Trophoblast cell (in vitro differentiated cells and primary cell): ENCODE data around the gene ALK.

Experiments
- DNase-seq, 2 donors: peaks; one replicate each; pipeline ENCODE4 v3.0.0-alpha.2; 2016
- H2AFZ ChIP-seq: 2 replicates; pipeline ENCODE4 v1.6.1; 2013; ENCODE audit warnings: low read length, moderate library complexity, mild to moderate bottlenecking; ENCODE audit not compliant: insufficient read depth, poor library complexity
- H2AK5ac ChIP-seq: 2 replicates; pipeline ENCODE4 v1.6.1; 2013; ENCODE audit warnings: mild to moderate bottlenecking, low read length
- H2BK120ac ChIP-seq: 2 replicates; pipeline ENCODE4 v1.6.1; 2013; ENCODE audit warnings: low read length, mild to moderate bottlenecking, moderate library complexity; ENCODE audit not compliant: insufficient read depth, poor library complexity
- H2BK12ac ChIP-seq: 2 replicates; pipeline ENCODE4 v1.6.1; 2013; ENCODE audit warnings: mild to moderate bottlenecking, low read length, moderate library complexity
- H2BK5ac ChIP-seq: 2 replicates; pipeline ENCODE4 v1.6.1; 2013; ENCODE audit warnings: low read length, low read depth, moderate library complexity, mild to moderate bottlenecking; ENCODE audit not compliant: poor library complexity
- H3K14ac ChIP-seq: 2 replicates; pipeline ENCODE4 v1.6.1; 2013; ENCODE audit warnings: mild to moderate bottlenecking, low read length
- H3K18ac ChIP-seq: 2 replicates; pipeline ENCODE4 v1.6.1; 2013; ENCODE audit warnings: mild to moderate bottlenecking, low read length
- H3K23ac ChIP-seq: 2 replicates; pipeline ENCODE4 v1.6.1; 2013; ENCODE audit warnings: low read length
- H3K27ac ChIP-seq: 2 replicates; pipeline ENCODE4 v1.5.1; 2013; ENCODE audit warnings: low read depth, mild to moderate bottlenecking, inconsistent platforms, low read length, moderate library complexity
- H3K27me3 ChIP-seq: 2 replicates; pipeline ENCODE4 v1.6.1; 2013; ENCODE audit warnings: inconsistent platforms, mild to moderate bottlenecking, low read length, moderate library complexity; ENCODE audit not compliant: insufficient read depth
- H3K36me3 ChIP-seq, 2 experiments: 1 replicate in 1 of 2; 2 replicates in 1 of 2; pipeline ENCODE4 v1.6.1; 2013; ENCODE audit warnings: low read length in 2 of 2, mild to moderate bottlenecking in 2 of 2, moderate library complexity in 1 of 2; ENCODE audit not compliant: insufficient read depth in 2 of 2, control insufficient read depth in 1 of 2
- H3K4ac ChIP-seq: 2 replicates; pipeline ENCODE4 v1.6.1; 2013; ENCODE audit warnings: low read depth, mild to moderate bottlenecking, low read length, moderate library complexity
- H3K4me1 ChIP-seq, 2 experiments: 1 replicate in 1 of 2; 2 replicates in 1 of 2; pipeline ENCODE4 v1.6.1; 2013; ENCODE audit warnings: low read length in 2 of 2, mild to moderate bottlenecking in 2 of 2, moderate library complexity in 1 of 2; ENCODE audit not compliant: insufficient read depth in 2 of 2, control insufficient read depth in 1 of 2
- H3K4me2 ChIP-seq: 2 replicates; pipeline ENCODE4 v1.6.1; 2013; ENCODE audit warnings: inconsistent platforms, mild to moderate bottlenecking, low read length, moderate library complexity
- H3K4me3 ChIP-seq: 2 replicates; pipeline ENCODE4 v1.5.1; 2013; ENCODE audit warnings: mild to moderate bottlenecking, low read depth, low read length, inconsistent platforms
- H3K79me1 ChIP-seq: one replicate; pipeline ENCODE4 v1.6.1; 2013; ENCODE audit warnings: low read length
- H3K79me2 ChIP-seq: 2 replicates; pipeline ENCODE4 v1.6.1; 2013; ENCODE audit warnings: low read length, mild to moderate bottlenecking; ENCODE audit not compliant: control insufficient read depth, insufficient read depth, poor library complexity
- H3K9ac ChIP-seq: 2 replicates; pipeline ENCODE4 v1.6.1; 2013; ENCODE audit warnings: mild to moderate bottlenecking, low read length
- H3K9me3 ChIP-seq: 2 replicates; pipeline ENCODE4 v1.6.1; 2013; ENCODE audit warnings: low read depth, mild to moderate bottlenecking, control low read depth, inconsistent platforms, low read length; ENCODE audit not compliant: insufficient read depth
- H4K12ac ChIP-seq: 2 replicates; pipeline ENCODE4 v1.6.1; 2013; ENCODE audit warnings: low read depth, mild to moderate bottlenecking, low read length, moderate library complexity
- H4K8ac ChIP-seq: 2 replicates; pipeline ENCODE4 v1.6.1; 2013; ENCODE audit warnings: low read depth, mild to moderate bottlenecking, low read length, moderate library complexity
- H4K91ac ChIP-seq: one replicate; pipeline ENCODE4 v1.6.1; 2013; ENCODE audit warnings: low read depth, mild to moderate bottlenecking, low read length, moderate library complexity
- WGBS: extraction: QIAGEN DNeasy Blood & Tissue Kit; methylation state at CpG from one replicate; pipeline ENCODE4 v1.1.7; 2013; ENCODE audit warnings: missing lambda C conversion rate; ENCODE audit not compliant: insufficient read length, insufficient coverage; ENCODE audit errors: extremely low coverage; 5-methylcytosine and 5-hydroxymethylcytosine counted together

Gene ALK

GRCh38 chr2:29847886-29848285, 73.5 kb downstream of the ALK start:
- Histone ChIP-seq H3K36me3 (no peaks in the 10 kb centered on the region), H3K18ac (no peak overlapping the region), H4K8ac (no peak overlapping the region)

GRCh38 chr2:29844713-29845326, 76.6 kb downstream of the ALK start:
- Histone ChIP-seq H2AK5ac (no peak overlapping the region), H3K36me3 (no peaks in the 10 kb centered on the region), H3K4me2 (no peak overlapping the region), H2AFZ (no peak overlapping the region), H3K9ac (no peak overlapping the region), H3K27ac (no peak overlapping the region), H3K4me1 (no peaks in the 10 kb centered on the region), H3K79me1 (no peaks in the 10 kb centered on the region), H3K79me2 (no peaks in the 10 kb centered on the region), H3K14ac (no peak overlapping the region), H3K4ac (no peak overlapping the region), H3K9me3 (no peaks in the 10 kb centered on the region), H3K27me3 (no peaks in the 10 kb centered on the region), H2BK5ac (no peak overlapping the region), H4K8ac (no peak overlapping the region), H3K4me3 (no peak overlapping the region), H4K12ac (no peak overlapping the region), H3K18ac (no peak overlapping the region), H2BK12ac (no peak overlapping the region), H3K23ac (no peak overlapping the region), H2BK120ac (no peak overlapping the region), H4K91ac (no peak overlapping the region)
- no peak for DNase-seq
- no CpG with 5 or more reads among the region's 3 CpGs for WGBS

More at GRCh38 chr2:29847886-29848285, 73.5 kb downstream of the ALK start:
- no peak overlapping the region for H2BK120ac ChIP-seq
- no peaks in the 10 kb centered on the region for H3K27me3 ChIP-seq
- H3K79me1 ChIP-seq = no peaks in the 10 kb centered on the region
- WGBS = no CpG with 5 or more reads among the region's 6 CpGs
- no peak overlapping the region for H4K12ac ChIP-seq
- no peak overlapping the region for H3K4ac ChIP-seq
- H2BK5ac ChIP-seq = no peak overlapping the region
- H3K23ac ChIP-seq = no peak overlapping the region
- H2BK12ac ChIP-seq = no peak overlapping the region
- H3K4me2 ChIP-seq = no peak overlapping the region
- no peak overlapping the region for H3K27ac ChIP-seq
- no peak overlapping the region for H4K91ac ChIP-seq
- no peak overlapping the region for H2AK5ac ChIP-seq
- no peak overlapping the region for H3K14ac ChIP-seq
- no peak overlapping the region for H3K9ac ChIP-seq
- no peak for DNase-seq
- H3K4me1 ChIP-seq = no peaks in the 10 kb centered on the region
- no peak overlapping the region for H3K4me3 ChIP-seq
- no peaks in the 10 kb centered on the region for H3K9me3 ChIP-seq
- H2AFZ ChIP-seq = no peak overlapping the region
- H3K79me2 ChIP-seq = no peaks in the 10 kb centered on the region

- no peak overlapping the region for H3K4me2 ChIP-seq
- no peak overlapping the region for H3K4ac ChIP-seq
- peak; percentile 9 to 70 for DNase-seq
- H4K8ac ChIP-seq = no peak overlapping the region
- no peaks in the 10 kb centered on the region for H3K9me3 ChIP-seq
- WGBS = 100% methylated on average over 1 of the region's 6 CpGs
- no peak overlapping the region for H2BK12ac ChIP-seq
- H3K36me3 ChIP-seq = no peaks in the 10 kb centered on the region
- no peak overlapping the region for H3K27ac ChIP-seq
- no peaks in the 10 kb centered on the region for H3K4me1 ChIP-seq
- no peak overlapping the region for H2BK120ac ChIP-seq
- H3K18ac ChIP-seq = no peak overlapping the region
- no peak overlapping the region for H3K23ac ChIP-seq
- no peaks in the 10 kb centered on the region for H3K79me2 ChIP-seq
- no peak overlapping the region for H2BK5ac ChIP-seq
- H2AK5ac ChIP-seq = no peak overlapping the region
- H4K91ac ChIP-seq = no peak overlapping the region
- H3K4me3 ChIP-seq = no peak overlapping the region
- no peak overlapping the region for H3K9ac ChIP-seq
- no peak overlapping the region for H2AFZ ChIP-seq
- no peaks in the 10 kb centered on the region for H3K27me3 ChIP-seq
- no peak overlapping the region for H3K14ac ChIP-seq
- no peaks in the 10 kb centered on the region for H3K79me1 ChIP-seq
- H4K12ac ChIP-seq = no peak overlapping the region
Observed at GRCh38 chr2:29841386-29842004, 79.9 kb downstream of the ALK start.

GRCh38 chr2:29839306-29839705, 82.1 kb downstream of the ALK start:
- H3K23ac ChIP-seq = no peak overlapping the region
- H3K9ac ChIP-seq = no peak overlapping the region
- no peak overlapping the region for H3K4me2 ChIP-seq
- H2BK120ac ChIP-seq = no peak overlapping the region
- no peak for DNase-seq
- H4K91ac ChIP-seq = no peak overlapping the region
- H3K4me1 ChIP-seq = no peaks in the 10 kb centered on the region
- H3K27ac ChIP-seq = no peak overlapping the region
- H3K4me3 ChIP-seq = no peak overlapping the region
- H3K79me2 ChIP-seq = no peaks in the 10 kb centered on the region
- no peak overlapping the region for H2BK12ac ChIP-seq
- H3K4ac ChIP-seq = no peak overlapping the region
- no peak overlapping the region for H3K18ac ChIP-seq
- H3K79me1 ChIP-seq = no peaks in the 10 kb centered on the region
- no peaks in the 10 kb centered on the region for H3K36me3 ChIP-seq
- no peak overlapping the region for H2AK5ac ChIP-seq
- no peak overlapping the region for H2AFZ ChIP-seq
- no peak overlapping the region for H4K12ac ChIP-seq
- H3K14ac ChIP-seq = no peak overlapping the region
- H3K9me3 ChIP-seq = no peaks in the 10 kb centered on the region
- no CpG with 5 or more reads among the region's 4 CpGs for WGBS
- no peak overlapping the region for H4K8ac ChIP-seq
- H2BK5ac ChIP-seq = no peak overlapping the region
- no peaks in the 10 kb centered on the region for H3K27me3 ChIP-seq
